ENCODE results near the gene ZNF771.
"Not testable (repeated sequence)": the region's sequence is repeated elsewhere in the genome, so short reads cannot be mapped to it uniquely, and the experiment has no call there.

The ZNF771 gene

DNA sequence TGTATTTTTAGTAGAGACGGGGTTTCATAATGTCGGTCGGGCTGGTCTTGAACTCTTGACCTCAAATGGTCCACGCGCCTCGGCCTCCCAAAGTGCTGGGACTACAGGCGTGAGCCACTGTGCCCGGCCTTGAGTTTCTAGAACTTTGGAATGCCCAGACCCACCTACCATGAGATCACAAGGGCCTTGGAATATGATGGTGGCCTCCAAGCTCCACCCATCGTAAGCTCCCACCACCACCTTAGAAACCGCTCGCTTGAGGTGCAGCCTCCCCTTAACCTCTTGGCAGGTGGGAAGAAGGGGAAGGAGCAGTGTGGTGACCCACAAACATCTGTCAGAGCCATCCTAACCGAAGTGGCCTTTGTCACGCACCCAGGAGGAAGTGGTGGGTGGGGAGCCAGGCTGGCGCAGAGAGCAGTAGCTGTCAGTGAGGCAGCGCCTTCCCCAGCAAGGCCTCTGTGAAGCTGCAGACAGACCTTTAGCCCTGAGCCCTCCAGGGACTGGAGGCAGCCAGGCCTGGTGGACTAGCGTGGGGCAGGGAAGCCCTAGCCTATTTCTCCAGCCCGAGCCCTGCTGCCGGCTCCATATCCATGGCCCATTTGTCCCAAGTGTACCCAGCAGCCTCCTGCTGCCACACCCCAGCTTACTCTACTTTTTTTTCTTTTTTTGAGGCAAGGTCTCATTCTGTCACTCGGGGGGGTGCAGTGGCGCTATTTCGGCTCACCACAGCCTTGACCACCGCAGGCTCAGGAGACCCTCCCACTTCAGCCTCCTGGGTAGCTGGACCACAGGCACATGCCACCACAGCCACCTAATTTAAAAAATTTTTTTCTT lies 51.4 kb downstream of the ZNF771 start:
- no peak overlapping the region for H3K27ac ChIP-seq
- TF ChIP-seq, protein P1, sequence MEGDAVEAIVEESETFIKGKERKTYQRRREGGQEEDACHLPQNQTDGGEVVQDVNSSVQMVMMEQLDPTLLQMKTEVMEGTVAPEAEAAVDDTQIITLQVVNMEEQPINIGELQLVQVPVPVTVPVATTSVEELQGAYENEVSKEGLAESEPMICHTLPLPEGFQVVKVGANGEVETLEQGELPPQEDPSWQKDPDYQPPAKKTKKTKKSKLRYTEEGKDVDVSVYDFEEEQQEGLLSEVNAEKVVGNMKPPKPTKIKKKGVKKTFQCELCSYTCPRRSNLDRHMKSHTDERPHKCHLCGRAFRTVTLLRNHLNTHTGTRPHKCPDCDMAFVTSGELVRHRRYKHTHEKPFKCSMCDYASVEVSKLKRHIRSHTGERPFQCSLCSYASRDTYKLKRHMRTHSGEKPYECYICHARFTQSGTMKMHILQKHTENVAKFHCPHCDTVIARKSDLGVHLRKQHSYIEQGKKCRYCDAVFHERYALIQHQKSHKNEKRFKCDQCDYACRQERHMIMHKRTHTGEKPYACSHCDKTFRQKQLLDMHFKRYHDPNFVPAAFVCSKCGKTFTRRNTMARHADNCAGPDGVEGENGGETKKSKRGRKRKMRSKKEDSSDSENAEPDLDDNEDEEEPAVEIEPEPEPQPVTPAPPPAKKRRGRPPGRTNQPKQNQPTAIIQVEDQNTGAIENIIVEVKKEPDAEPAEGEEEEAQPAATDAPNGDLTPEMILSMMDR (IDR thresholded peaks at IDR 0.05), result no peak
- no peak for TF ChIP-seq ZFX (IDR thresholded peaks at IDR 0.05; ENCODE audit: borderline replicate concordance)

GRCh38 chr16:30459456-30459855 lies 52.0 kb downstream of the ZNF771 start:
- TF ChIP-seq, protein P1 (IDR thresholded peaks at IDR 0.05), result no peak
- no peak overlapping the region for H3K27ac ChIP-seq

DNA sequence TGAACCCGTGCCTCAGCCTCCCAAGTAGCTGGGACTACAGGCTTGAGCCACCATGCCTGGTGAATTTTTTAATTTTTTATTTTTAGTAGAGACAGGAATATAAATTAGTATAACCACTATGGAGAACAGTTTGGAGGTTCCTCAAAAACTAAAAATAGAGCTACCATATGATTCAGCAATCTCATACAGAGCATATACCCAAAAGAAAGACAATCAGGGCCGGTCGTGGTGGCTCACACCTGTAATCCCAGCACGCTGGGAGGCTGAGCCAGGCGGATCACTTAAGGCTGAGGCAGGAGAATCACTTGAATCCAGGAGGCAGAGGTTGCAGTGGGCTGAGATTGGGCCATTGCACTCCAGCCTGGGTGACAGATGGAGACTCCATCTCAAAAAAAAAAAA lies 54.0 kb downstream of the ZNF771 start:
- H3K27ac ChIP-seq, result not testable (repeated sequence)

GRCh38 chr16:30464078-30464477 lies 56.7 kb downstream of the ZNF771 start:
- TF ChIP-seq ZFX (IDR thresholded peaks at IDR 0.05; ENCODE audit: borderline replicate concordance), result no peak
- TF ChIP-seq, protein P1 (IDR thresholded peaks at IDR 0.05), result no peak
- H3K27ac ChIP-seq, result no peak overlapping the region
